ENCODE results near the gene STK39. TPM values are rescaled to one million over a fixed set of nuclear protein-coding genes. Genes with fewer than 3 reads are reported as not detected.
"Not testable (repeated sequence)": the region's sequence is repeated elsewhere in the genome, so short reads cannot be mapped to it uniquely, and the experiment has no call there.

Gene STK39
- polyA plus RNA-seq, 4 donors: 19.0 to 68.7 (median 41.3) TPM

DNA sequence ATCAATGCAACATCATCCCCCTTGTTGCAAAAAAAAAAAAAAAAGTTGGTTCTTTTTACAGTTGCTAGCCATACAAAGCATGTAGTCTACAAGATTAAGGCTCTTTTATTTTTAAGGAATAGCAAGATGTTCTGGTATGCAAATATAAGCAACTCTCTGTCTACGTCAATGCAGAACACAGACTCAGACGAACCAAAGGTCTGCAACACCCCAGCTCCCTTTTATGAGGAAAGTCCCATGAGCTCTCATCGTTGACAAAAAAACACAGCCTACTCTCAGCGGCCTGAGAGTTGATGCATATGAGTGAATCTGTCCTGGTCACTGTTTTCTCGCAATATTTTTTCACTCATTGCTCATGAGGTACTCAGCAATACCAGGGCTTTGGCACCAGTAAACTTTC, 112.9 kb downstream of the STK39 start:
- WGBS, 3 donors: 84 to 92% (median 86%) methylated on average over 5 of the region's 5 CpGs

DNA sequence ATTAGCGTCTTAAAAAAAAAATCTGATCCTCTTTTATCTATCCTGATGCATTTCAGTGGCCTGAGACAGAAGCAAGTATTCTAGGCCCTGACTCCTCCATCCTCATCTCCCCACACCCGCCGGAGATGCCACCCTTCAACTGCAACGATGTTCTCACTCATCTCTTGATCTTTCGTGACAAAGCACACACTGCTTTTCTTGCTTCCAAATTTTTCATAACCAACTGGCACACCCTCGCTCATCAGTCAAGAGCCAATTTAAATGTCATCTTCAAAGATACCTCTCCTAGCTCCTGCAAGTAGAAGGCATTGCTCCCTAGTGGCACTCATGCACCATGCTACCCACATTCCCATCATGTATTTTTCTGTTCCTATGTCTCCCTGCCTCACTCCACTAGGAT, 115.0 kb downstream of the STK39 start:
- FAIRE-seq (no peak), DNase-seq (no peak)
- H3K27ac ChIP-seq (ENCODE audit: low read depth in 1 of 3, low read length in 2 of 3): no peak overlapping the region
- 96 to 98% (median 97%) methylated on average over 6 of the region's 6 CpGs for WGBS, 3 donors
- H3K9me3 ChIP-seq (ENCODE audit: control insufficient read depth in 2 of 2, insufficient read depth in 1 of 2, low read depth in 1 of 2, low read length in 1 of 2): no peaks in the 10 kb centered on the region
- H3K36me3 ChIP-seq (ENCODE audit: control insufficient read depth in 3 of 3, insufficient read depth in 2 of 3, low read depth in 1 of 3, low read length in 3 of 3): peaks cover 6 to 10% (median 7%) of the 10 kb centered on the region in 3 donors
- H3K4me1 ChIP-seq (ENCODE audit: control insufficient read depth in 3 of 3, insufficient read depth in 2 of 3, low read depth in 1 of 3, low read length in 2 of 3): no peaks in the 10 kb centered on the region
- no peak overlapping the region for H3K4me3 ChIP-seq (ENCODE audit: low read depth in 1 of 3, low read length in 3 of 3)
- H3K27me3 ChIP-seq (ENCODE audit: control insufficient read depth in 3 of 3, insufficient read depth in 3 of 3, low read length in 3 of 3): no peaks in the 10 kb centered on the region

More for the DNA sequence above, 112.9 kb downstream of the STK39 start:
- Histone ChIP-seq H3K27me3 (ENCODE audit: control insufficient read depth in 3 of 3, insufficient read depth in 3 of 3, low read length in 3 of 3) (no peaks in the 10 kb centered on the region), H3K4me1 (ENCODE audit: control insufficient read depth in 3 of 3, insufficient read depth in 2 of 3, low read depth in 1 of 3, low read length in 2 of 3) (no peaks in the 10 kb centered on the region), H3K9me3 (ENCODE audit: control insufficient read depth in 2 of 2, insufficient read depth in 1 of 2, low read depth in 1 of 2, low read length in 1 of 2) (no peaks in the 10 kb centered on the region), H3K36me3 (ENCODE audit: control insufficient read depth in 3 of 3, insufficient read depth in 2 of 3, low read depth in 1 of 3, low read length in 3 of 3) (peaks cover 3 to 9% (median 7%) of the 10 kb centered on the region in 3 donors), H3K27ac (ENCODE audit: low read depth in 1 of 3, low read length in 2 of 3) (no peak overlapping the region), H3K4me3 (ENCODE audit: low read depth in 1 of 3, low read length in 3 of 3) (no peak overlapping the region)
- DNase-seq (no peak), FAIRE-seq (no peak)

DNA sequence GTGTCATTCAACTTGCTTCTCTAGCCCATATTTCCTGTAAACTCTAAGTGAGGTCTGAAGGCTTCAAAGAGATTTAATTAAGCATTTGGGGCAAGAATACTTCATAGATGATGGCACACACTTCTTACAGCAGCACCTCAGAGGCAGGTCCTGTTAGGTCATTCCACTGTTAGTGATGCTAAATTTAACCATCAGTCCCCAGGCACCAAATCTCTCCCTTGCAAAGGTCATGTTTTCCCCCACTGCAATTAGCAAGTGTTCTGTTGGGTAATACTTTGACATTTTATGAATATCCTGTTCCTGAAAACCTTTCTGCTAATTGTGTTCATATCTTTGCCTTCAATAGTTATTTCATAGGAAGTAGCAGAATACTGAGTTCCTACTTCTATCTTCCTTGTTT, 117.0 kb downstream of the STK39 start:
- Histone ChIP-seq H3K36me3 (ENCODE audit: control insufficient read depth in 3 of 3, insufficient read depth in 2 of 3, low read depth in 1 of 3, low read length in 3 of 3) (peaks cover 7 to 17% (median 14%) of the 10 kb centered on the region in 3 donors), H3K9me3 (ENCODE audit: control insufficient read depth in 2 of 2, insufficient read depth in 1 of 2, low read depth in 1 of 2, low read length in 1 of 2) (no peaks in the 10 kb centered on the region), H3K27me3 (ENCODE audit: control insufficient read depth in 3 of 3, insufficient read depth in 3 of 3, low read length in 3 of 3) (no peaks in the 10 kb centered on the region), H3K27ac (ENCODE audit: low read depth in 1 of 3, low read length in 2 of 3) (no peak overlapping the region), H3K4me1 (ENCODE audit: control insufficient read depth in 3 of 3, insufficient read depth in 2 of 3, low read depth in 1 of 3, low read length in 2 of 3) (no peaks in the 10 kb centered on the region), H3K4me3 (ENCODE audit: low read depth in 1 of 3, low read length in 3 of 3) (no peak overlapping the region)
- FAIRE-seq: no peak
- DNase-seq: no peak

DNA sequence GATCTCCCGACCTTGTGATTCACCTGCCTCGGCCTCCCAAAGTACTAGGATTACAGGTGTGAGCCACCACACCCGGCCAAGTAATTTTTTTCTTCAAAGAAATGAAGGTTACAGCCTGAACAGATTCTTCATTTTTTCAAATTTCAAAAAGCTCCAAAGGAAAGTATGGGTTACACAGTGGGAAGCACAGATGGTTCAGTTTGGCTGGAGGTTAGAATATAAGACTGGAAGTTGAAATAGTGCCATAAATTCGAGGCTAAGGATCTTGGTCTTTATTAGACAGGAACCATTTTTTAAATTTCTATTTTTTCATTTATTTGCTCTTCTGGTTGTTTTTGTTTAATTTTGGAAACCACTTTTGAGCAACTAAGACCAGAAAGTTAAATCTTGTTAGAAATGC, 120.0 kb downstream of the STK39 start:
- Histone ChIP-seq H3K36me3 (ENCODE audit: control insufficient read depth in 3 of 3, insufficient read depth in 2 of 3, low read depth in 1 of 3, low read length in 3 of 3) (peaks cover 9 to 21% (median 11%) of the 10 kb centered on the region in 3 donors), H3K27ac (ENCODE audit: low read depth in 1 of 3, low read length in 2 of 3) (no peak overlapping the region), H3K4me1 (ENCODE audit: control insufficient read depth in 3 of 3, insufficient read depth in 2 of 3, low read depth in 1 of 3, low read length in 2 of 3) (no peaks in the 10 kb centered on the region), H3K9me3 (ENCODE audit: control insufficient read depth in 2 of 2, insufficient read depth in 1 of 2, low read depth in 1 of 2, low read length in 1 of 2) (no peaks in the 10 kb centered on the region), H3K27me3 (ENCODE audit: control insufficient read depth in 3 of 3, insufficient read depth in 3 of 3, low read length in 3 of 3) (no peaks in the 10 kb centered on the region), H3K4me3 (ENCODE audit: low read depth in 1 of 3, low read length in 3 of 3) (no peak overlapping the region)
- 89 to 93% (median 93%) methylated on average over 4 of the region's 4 CpGs for WGBS, 3 donors
- DNase-seq: no peak
- FAIRE-seq: no peak

DNA sequence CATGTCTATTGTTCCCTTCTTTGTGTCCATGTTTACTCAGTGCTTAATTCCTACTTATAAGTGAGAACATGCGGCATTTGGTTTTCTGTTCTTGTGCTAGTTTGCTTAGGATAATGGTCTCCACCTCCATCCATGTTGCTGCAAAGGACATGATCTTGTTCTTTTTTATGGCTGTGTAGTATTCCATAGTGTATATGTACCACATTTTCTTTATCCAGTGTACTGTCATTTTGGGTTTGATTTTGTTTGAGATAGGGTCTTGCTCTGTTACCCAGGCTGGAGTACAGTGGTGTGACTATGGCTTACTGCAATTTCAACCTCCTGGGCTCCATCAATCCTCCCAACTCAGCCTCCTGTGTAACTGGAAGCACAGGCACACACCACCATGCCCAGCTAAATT, 125.2 kb downstream of the STK39 start:
- FAIRE-seq; H3K27ac ChIP-seq (ENCODE audit: low read depth in 1 of 3, low read length in 2 of 3); H3K4me1 ChIP-seq (ENCODE audit: control insufficient read depth in 3 of 3, insufficient read depth in 2 of 3, low read depth in 1 of 3, low read length in 2 of 3); H3K9me3 ChIP-seq (ENCODE audit: control insufficient read depth in 2 of 2, insufficient read depth in 1 of 2, low read depth in 1 of 2, low read length in 1 of 2); H3K27me3 ChIP-seq (ENCODE audit: control insufficient read depth in 3 of 3, insufficient read depth in 3 of 3, low read length in 3 of 3); DNase-seq; H3K4me3 ChIP-seq (ENCODE audit: low read depth in 1 of 3, low read length in 3 of 3): not testable (repeated sequence)
- peaks cover 4 to 21% (median 13%) of the 10 kb centered on the region in 3 donors for H3K36me3 ChIP-seq (ENCODE audit: control insufficient read depth in 3 of 3, insufficient read depth in 2 of 3, low read depth in 1 of 3, low read length in 3 of 3)
- 96 to 100% (median 100%) methylated on average over 1 of the region's 1 CpG for WGBS, 3 donors

DNA sequence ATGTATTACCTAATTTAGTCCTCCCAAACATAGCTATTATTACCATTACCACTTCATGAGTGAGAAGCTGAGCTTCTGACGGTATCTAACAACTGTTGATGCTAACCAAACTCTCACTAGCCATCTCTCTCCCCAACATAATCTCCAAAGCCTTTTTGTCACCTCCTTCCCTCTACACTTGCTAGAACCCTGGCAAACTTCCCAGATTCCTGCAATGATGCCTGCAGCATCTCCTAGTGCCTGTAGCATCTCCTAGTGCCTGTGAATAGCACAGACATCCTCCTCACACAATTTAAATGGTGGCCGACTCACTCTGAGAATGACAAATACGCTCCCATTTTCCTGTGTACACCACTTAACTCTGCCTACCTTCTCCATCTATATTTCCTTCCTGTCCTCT, 126.7 kb downstream of the STK39 start:
- H3K9me3 ChIP-seq (ENCODE audit: control insufficient read depth in 2 of 2, insufficient read depth in 1 of 2, low read depth in 1 of 2, low read length in 1 of 2): no peaks in the 10 kb centered on the region
- DNase-seq: no peak
- H3K4me1 ChIP-seq (ENCODE audit: control insufficient read depth in 3 of 3, insufficient read depth in 2 of 3, low read depth in 1 of 3, low read length in 2 of 3): no peaks in the 10 kb centered on the region
- no peak overlapping the region for H3K4me3 ChIP-seq (ENCODE audit: low read depth in 1 of 3, low read length in 3 of 3)
- H3K27me3 ChIP-seq (ENCODE audit: control insufficient read depth in 3 of 3, insufficient read depth in 3 of 3, low read length in 3 of 3): no peaks in the 10 kb centered on the region
- H3K36me3 ChIP-seq (ENCODE audit: control insufficient read depth in 3 of 3, insufficient read depth in 2 of 3, low read depth in 1 of 3, low read length in 3 of 3): peaks cover 0 to 13% (median 13%) of the 10 kb centered on the region in 3 donors
- no peak for FAIRE-seq
- no peak overlapping the region for H3K27ac ChIP-seq (ENCODE audit: low read depth in 1 of 3, low read length in 2 of 3)
- WGBS, 3 donors: 95% methylated on average over 3 of the region's 3 CpGs

DNA sequence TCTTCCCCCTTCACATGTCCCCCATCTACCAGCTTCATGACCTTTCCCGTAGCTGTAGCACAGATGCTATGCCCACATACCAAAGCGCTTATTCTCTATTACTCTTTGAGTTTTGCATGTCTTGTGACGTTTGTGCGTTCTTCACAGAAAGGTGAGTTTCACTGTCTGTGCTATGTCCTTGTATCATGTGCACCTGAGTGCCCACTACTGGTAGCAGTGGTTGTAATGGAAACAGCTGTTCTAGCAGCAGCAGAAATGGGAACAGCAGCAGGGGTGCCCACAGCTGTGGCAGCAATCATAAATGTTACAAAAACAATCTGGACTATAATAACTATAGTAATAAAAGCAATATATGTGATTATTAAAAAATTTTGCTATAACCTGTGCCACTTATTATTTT, 127.1 kb downstream of the STK39 start:
- DNase-seq: no peak
- no peaks in the 10 kb centered on the region for H3K9me3 ChIP-seq (ENCODE audit: control insufficient read depth in 2 of 2, insufficient read depth in 1 of 2, low read depth in 1 of 2, low read length in 1 of 2)
- no peaks in the 10 kb centered on the region for H3K4me1 ChIP-seq (ENCODE audit: control insufficient read depth in 3 of 3, insufficient read depth in 2 of 3, low read depth in 1 of 3, low read length in 2 of 3)
- FAIRE-seq: no peak
- no peak overlapping the region for H3K27ac ChIP-seq (ENCODE audit: low read depth in 1 of 3, low read length in 2 of 3)
- peaks cover 0 to 14% (median 13%) of the 10 kb centered on the region in 3 donors for H3K36me3 ChIP-seq (ENCODE audit: control insufficient read depth in 3 of 3, insufficient read depth in 2 of 3, low read depth in 1 of 3, low read length in 3 of 3)
- no peak overlapping the region for H3K4me3 ChIP-seq (ENCODE audit: low read depth in 1 of 3, low read length in 3 of 3)
- no peaks in the 10 kb centered on the region for H3K27me3 ChIP-seq (ENCODE audit: control insufficient read depth in 3 of 3, insufficient read depth in 3 of 3, low read length in 3 of 3)
- 93 to 95% (median 94%) methylated on average over 4 of the region's 4 CpGs for WGBS, 3 donors

DNA sequence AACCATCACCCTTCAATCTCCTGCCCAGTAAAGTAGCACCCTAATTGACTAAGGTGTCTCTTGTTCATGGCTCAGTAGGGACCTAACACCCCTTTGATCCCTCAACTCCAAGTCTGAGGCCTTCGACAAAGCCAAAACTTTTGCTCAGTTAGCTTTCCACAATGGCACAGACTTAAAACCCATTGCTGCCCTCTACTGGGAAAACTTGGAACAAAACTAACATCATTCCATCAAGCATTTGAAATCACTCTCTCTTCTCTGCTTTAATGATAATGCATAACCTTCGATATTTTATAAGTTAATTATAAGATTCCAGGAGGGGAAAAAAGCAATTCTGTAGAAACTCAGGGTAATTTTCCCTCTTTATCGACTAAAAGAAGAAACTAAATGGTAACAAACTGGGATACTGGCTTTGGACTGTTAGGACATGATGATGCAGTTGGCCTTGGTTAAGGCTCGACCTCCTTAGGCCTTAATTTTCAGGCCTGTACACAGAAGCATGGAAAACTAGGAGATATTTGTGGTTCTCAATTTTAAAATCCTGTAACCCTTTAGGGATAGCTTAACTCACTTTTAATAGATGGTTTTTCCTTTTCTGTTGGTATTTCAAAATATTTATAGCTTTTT, 127.8 kb downstream of the STK39 start:
- peak; percentile 60 to 64 for DNase-seq
- Histone ChIP-seq H3K9me3 (ENCODE audit: control insufficient read depth in 2 of 2, insufficient read depth in 1 of 2, low read depth in 1 of 2, low read length in 1 of 2) (no peaks in the 10 kb centered on the region), H3K27me3 (ENCODE audit: control insufficient read depth in 3 of 3, insufficient read depth in 3 of 3, low read length in 3 of 3) (no peaks in the 10 kb centered on the region), H3K4me3 (ENCODE audit: low read depth in 1 of 3, low read length in 3 of 3) (no peak overlapping the region), H3K27ac (ENCODE audit: low read depth in 1 of 3, low read length in 2 of 3) (no peak overlapping the region), H3K4me1 (ENCODE audit: control insufficient read depth in 3 of 3, insufficient read depth in 2 of 3, low read depth in 1 of 3, low read length in 2 of 3) (no peaks in the 10 kb centered on the region), H3K36me3 (ENCODE audit: control insufficient read depth in 3 of 3, insufficient read depth in 2 of 3, low read depth in 1 of 3, low read length in 3 of 3) (peaks cover 2 to 14% (median 13%) of the 10 kb centered on the region in 3 donors)
- no peak for FAIRE-seq
- WGBS, 3 donors: 40 to 47% (median 42%) methylated on average over 4 of the region's 4 CpGs
